Prostate gland (tissue), 2 donors: ENCODE results near the gene HOXD9. TPM values are rescaled to one million over a fixed set of nuclear protein-coding genes. Genes with fewer than 3 reads are reported as not detected.

ENCODE experiments used
- DNase-seq: peaks from one replicate; pipeline ENCODE4 v3.0.0-alpha.2; 2019; ENCODE audit warnings: low spot score
- H3K27ac ChIP-seq, 2 donors: fragments of 200-600 bp; sonication (generic); 2 replicates each; pipeline ENCODE4 v1.5.1; 2017 to 2019
- H3K27me3 ChIP-seq: fragments of 200-600 bp; sonication (generic); replicated peaks from 2 replicates; pipeline ENCODE4 v1.5.1; 2019; ENCODE audit not compliant: insufficient read depth
- H3K36me3 ChIP-seq, 2 donors: fragments of 200-600 bp; sonication (generic); 1 replicate in 1 of 2; 2 replicates in 1 of 2; pipeline versions ENCODE4 v1.5.1 to v1.8.1; 2017 to 2019
- H3K4me1 ChIP-seq: fragments of 200-600 bp; sonication (generic); replicated peaks from 2 replicates; pipeline ENCODE4 v1.5.1; 2019
- H3K4me3 ChIP-seq, 2 donors: fragments of 200-600 bp; sonication (generic); 2 replicates each; pipeline ENCODE4 v1.5.1; 2017 to 2019
- H3K9me3 ChIP-seq: fragments of 200-600 bp; sonication (generic); 2 replicates; pipeline ENCODE4 v1.5.1; 2017
- CTCF ChIP-seq, 4 experiments: fragments of 200-600 bp in 2 of 4; fragments of 450-650 bp in 2 of 4; sonication (generic) in 2 of 4; IDR thresholded peaks; 1 replicate in 3 of 4; 2 replicates in 1 of 4; pipeline ENCODE4 v1.5.1; 2016 to 2019; ENCODE audit warnings: antibody characterized with exemption in 4 of 4, mild to moderate bottlenecking in 2 of 4, moderate library complexity in 2 of 4
- POLR2A ChIP-seq: fragments of 450-650 bp; IDR thresholded peaks from one replicate; pipeline ENCODE4 v1.6.1; 2016; ENCODE audit warnings: antibody characterized with exemption, mild to moderate bottlenecking
- POLR2AphosphoS5 ChIP-seq: sonication (generic); formaldehyde crosslinking; IDR thresholded peaks from one replicate; pipeline ENCODE4 v1.6.1; 2017; ENCODE audit warnings: antibody characterized with exemption
- WGBS: methylation state at CpG from one replicate; pipeline ENCODE4 v1.1.5; 2018; 5-methylcytosine and 5-hydroxymethylcytosine counted together
- intact Hi-C: fragments of 100-400 bp; cut with DNase I; formaldehyde crosslinking; loops from one replicate; pipeline ENCODE4 v1.14.2; 2022
- total RNA-seq, 2 donors: library from RNA; depleted of rRNA; stranded (reverse); fragments of >200 nt; gene quantifications; one replicate each; pipeline ENCODE4 v1.1.0, GENCODE V29; 2016

The HOXD9 gene
- total RNA-seq, 2 donors from 2014 or later = 5.9 to 29.1 TPM

GRCh38 chr2:176106581-176107539 lies 15.7 kb upstream of the HOXD9 start, which contains the start of gene HOXD11:
HOXD11 (plus strand) TSS chr2:176107280; CDS start chr2:176107356, 76 bp downstream.
- H3K27me3 ChIP-seq = peaks cover 22% of the 10 kb centered on the region
- peak within 1 kb of the TSS; percentile 87 to 89 for H3K27ac ChIP-seq
- WGBS = 3% methylated on average over 78 of the region's 85 CpGs
- TF ChIP-seq POLR2AphosphoS5 = peak; percentile 61
- peak in 1 of 4 experiments; percentile 10 for TF ChIP-seq CTCF (IDR thresholded peaks at IDR 0.05)
- peak; percentile 42 for TF ChIP-seq POLR2A
- H3K4me1 ChIP-seq = no peaks in the 10 kb centered on the region
- intact Hi-C loops = no loop called here
- DNase-seq = peak; percentile 81
- H3K9me3 ChIP-seq = no peaks in the 10 kb centered on the region
- no peaks in the 10 kb centered on the region for H3K36me3 ChIP-seq
- H3K4me3 ChIP-seq = peak within 1 kb of the TSS; percentile 32 to 46

- WGBS = 1% methylated on average over 19 of the region's 59 CpGs
- H3K4me3 ChIP-seq = peak overlapping the region; percentile 28 to 46
- peak; percentile 4 for DNase-seq
- intact Hi-C loops = no loop called here
- H3K4me1 ChIP-seq = no peaks in the 10 kb centered on the region
- peaks cover 25% of the 10 kb centered on the region for H3K27me3 ChIP-seq
- H3K27ac ChIP-seq = peak overlapping the region; percentile 68 to 78
- H3K36me3 ChIP-seq = no peaks in the 10 kb centered on the region
- no peaks in the 10 kb centered on the region for H3K9me3 ChIP-seq
- TF ChIP-seq CTCF (IDR thresholded peaks at IDR 0.05) = no peak
Observed at GRCh38 chr2:176107731-176108181, 14.8 kb upstream of the HOXD9 start.

DNA sequence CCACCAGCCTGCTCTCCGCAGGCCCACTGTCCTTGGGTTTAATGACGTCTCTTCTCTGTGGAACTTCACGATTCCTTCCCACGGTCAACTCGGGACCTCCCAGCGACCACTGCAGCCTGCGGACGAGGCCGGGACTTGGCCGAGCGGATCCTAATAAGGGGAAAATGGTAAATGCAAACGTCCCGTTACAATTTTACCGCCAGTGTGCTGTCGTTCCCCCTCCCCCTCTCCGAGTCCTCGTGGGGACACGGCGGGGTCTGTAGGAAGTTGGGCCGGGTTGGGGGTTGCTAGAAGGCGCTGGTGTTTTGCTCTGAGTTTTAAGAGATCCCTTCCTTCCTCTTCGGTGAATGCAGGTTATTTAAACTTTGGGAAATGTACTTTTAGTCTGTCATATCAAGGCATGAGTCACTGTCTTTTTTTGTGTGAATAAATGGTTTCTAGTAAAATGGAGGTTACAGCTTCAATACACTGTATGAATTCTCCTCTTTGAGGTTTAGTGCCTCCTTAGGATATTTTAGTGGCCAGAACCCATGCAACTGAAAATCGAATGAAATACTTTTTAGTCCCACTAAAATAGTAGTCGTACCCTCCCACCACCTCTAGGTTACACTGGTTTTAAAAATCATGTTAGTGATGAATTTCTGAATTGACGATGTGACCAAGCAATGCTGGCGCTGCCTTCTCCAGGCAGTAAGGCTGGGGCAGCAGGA lies 13.2 kb upstream of the HOXD9 start:
- Histone ChIP-seq H3K27me3 (peaks cover 25% of the 10 kb centered on the region), H3K4me1 (no peaks in the 10 kb centered on the region), H3K4me3 (peak overlapping the region; percentile 28 to 46), H3K36me3 (no peaks in the 10 kb centered on the region), H3K9me3 (no peaks in the 10 kb centered on the region), H3K27ac (peak overlapping the region; percentile 68 to 78)
- 46% methylated on average over 26 of the region's 26 CpGs for WGBS
- no peak for TF ChIP-seq POLR2AphosphoS5
- DNase-seq = no peak
- intact Hi-C loops = no loop called here

GRCh38 chr2:176109946-176110345 lies 12.6 kb upstream of the HOXD9 start:
- TF ChIP-seq POLR2A (no peak), CTCF (IDR thresholded peaks at IDR 0.05) (no peak)
- no peaks in the 10 kb centered on the region for H3K36me3 ChIP-seq
- DNase-seq = no peak
- no peaks in the 10 kb centered on the region for H3K9me3 ChIP-seq
- H3K27ac ChIP-seq = peak overlapping the region in 1 of 2 donors; percentile 78
- H3K4me3 ChIP-seq = peak overlapping the region in 1 of 2 donors; percentile 46
- 37% methylated on average over 4 of the region's 4 CpGs for WGBS
- H3K4me1 ChIP-seq = no peaks in the 10 kb centered on the region
- H3K27me3 ChIP-seq = peaks cover 19% of the 10 kb centered on the region
- intact Hi-C loops = no loop called here
